HG02623 (cell line): ENCODE data around the gene HVCN1.
"Not testable (repeated sequence)": the region's sequence is repeated elsewhere in the genome, so short reads cannot be mapped to it uniquely, and the experiment has no call there.

Source experiments
- ATAC-seq: cut with Tn5 transposase; IDR thresholded peaks from one replicate; pipeline ENCODE4 v1.9.1; 2021; ENCODE audit warnings: moderate library complexity; ENCODE audit not compliant: unreplicated experiment

HVCN1 gene

DNA sequence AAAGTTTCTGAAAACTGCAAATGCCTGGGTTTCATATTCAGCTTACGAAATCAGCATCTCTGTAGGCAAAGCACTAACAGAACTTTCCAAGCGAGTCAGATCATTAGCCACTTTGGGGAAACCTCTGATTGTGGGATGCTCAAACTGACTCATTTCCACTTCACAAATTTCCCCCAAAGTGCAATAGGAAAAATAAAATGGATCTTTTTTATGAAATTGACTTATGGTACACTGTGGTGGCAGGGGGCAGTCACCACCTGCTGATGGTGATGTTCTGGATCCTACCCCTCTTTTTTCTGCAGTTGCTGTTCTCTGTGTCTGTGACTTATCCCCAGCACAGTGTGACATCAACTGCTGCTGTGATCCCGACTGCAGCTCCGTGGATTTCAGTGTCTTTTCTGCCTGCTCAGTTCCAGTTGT, 69.4 kb downstream of the HVCN1 start:
- ATAC-seq: peak; percentile 49

DNA sequence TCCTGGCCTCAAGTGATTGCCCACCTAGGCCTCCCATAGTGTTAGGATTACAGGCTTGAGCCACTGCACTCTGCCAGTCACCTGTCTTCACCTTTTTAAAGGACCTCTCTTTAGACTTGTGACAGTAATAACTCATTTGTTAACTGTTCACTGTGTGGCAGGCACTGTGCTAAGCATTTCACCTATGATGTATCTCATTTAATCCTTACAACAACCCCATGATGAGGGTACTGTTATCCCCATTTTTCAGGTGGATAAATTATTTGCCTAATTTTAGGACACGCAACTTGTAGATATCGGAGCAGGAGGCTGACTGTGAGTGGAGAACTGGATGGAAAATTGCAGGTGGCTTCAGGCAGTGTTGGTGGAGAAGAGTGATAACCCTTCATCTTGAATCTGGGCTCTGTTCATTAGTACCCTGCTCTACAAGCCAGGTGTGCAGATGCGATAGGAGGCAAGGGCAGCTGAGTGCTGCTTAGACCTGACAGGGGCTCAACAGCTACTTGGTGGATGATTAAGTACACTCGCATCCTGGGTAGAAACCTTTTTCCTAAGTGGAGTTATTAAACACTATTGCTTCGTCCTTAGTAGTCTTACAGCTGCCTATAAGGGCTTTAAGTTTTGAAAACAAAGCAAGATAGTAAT, 72.3 kb downstream of the HVCN1 start:
- ATAC-seq: no peak

DNA sequence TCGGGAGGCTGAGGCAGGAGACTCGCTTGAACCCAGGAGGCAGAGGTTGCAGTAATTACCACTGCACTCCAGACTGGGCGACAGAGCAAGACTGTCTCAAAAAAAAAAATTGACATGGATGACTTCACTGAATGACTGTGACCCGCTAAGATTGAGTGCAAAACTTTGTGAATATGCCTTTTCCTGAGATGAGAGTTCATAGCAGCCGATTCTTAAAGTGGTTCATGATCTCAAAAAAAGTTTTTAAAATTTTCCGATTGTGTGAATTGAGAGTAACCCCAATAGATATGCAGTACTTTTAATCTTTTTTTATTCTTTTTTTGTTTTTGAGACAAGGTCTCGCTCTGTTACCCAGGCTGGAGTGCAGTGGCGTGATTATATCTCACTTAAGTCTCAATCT, 73.7 kb downstream of the HVCN1 start:
- no peak for ATAC-seq

DNA sequence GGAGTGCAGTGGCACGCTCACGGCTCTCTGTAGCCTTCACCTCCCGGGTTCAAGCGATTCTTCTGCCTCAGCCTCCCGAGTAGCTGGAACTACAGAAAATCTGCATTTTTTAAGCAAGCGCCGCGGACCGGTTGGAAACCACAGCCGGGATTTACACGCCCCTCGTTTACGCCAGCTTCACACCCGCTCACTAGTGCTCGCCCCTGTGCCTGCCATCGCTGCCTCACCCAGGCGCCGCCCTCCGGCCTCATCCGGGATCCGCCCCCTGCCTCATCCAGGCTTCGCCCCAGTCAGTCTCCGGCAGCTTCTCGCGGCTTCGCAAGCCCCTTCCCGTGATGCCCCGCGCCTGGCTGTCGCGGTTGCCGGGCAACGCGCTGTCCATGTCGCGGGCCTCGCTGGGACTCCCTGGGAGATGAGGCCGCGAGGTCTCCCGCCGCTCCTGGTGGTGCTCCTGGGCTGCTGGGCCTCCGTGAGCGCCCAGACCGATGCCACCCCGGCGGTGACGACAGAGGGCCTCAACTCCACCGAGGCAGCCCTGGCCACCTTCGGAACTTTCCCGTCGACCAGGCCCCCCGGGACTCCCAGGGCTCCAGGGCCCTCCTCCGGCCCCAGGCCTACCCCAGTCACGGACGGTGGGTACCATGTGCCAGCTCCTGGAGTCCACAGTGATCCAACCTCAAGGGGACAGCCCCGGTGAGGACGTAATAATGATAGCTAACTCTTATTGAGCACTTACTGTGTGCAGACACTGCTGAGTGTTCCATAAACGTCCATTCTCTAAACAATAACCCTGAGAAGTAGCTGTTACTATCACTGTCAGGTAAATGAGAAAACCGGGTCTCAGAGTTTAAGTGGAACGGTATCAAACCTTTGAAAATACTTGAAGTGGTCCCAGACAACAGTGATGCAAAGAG, 74.9 kb downstream of the HVCN1 start, which contains the start of gene TCTN1:
Gene TCTN1 (plus strand): TSS at position 359 of the 914 bp plus-strand sequence. CDS start 54 bp downstream, at position 413.
- ATAC-seq: peak; percentile 82

DNA sequence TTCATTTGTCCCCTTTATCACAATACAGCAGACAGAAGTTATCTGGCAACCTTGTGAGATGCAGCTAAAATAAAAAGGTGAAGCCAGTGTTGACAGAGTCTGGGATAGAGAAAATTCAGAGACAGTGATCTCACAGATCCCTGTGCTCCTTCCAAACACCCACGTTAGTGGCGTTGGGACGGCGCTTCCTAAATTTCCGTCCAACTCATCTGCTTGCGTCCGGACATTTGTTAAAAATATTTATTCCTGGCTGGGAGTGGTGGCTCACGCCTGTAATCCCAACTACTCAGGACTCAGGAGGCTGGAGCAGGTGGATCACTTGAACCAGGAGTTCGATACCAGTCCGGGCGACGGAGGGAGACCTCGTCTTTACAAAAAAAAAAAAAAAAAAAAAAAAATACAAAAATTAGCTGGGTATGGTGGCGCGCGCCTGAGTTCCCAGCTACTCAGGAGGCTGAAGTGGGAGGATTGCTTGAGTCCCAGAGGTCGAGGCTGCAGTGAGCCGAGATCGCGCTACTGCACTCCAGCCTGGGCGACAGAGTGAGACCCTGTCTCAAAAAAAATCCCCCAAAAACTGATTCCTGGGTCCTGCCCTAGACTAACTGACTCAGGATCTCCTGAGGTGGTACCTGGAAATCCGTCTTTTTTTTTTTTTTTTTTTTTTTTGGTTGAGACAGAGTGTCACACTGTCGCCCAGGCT, 75.7 kb downstream of the HVCN1 start:
- no peak for ATAC-seq

DNA sequence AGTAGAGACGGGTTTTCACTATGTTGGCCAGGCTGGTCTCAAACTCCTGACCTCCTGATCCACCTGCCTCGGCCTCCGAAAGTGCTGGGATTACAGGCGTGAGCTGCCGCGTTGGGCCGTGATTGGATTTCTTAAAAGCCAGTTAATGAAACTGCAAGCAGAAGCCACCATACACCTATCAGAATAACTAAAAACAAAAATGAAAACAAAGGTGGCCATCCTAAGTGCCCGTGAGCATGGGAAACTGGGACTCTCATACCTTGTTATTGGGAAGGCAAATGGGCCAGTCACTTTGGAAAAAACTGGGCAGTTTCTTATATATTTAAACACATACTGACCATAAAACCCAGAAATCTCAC, 82.7 kb downstream of the HVCN1 start:
- ATAC-seq: no peak

DNA sequence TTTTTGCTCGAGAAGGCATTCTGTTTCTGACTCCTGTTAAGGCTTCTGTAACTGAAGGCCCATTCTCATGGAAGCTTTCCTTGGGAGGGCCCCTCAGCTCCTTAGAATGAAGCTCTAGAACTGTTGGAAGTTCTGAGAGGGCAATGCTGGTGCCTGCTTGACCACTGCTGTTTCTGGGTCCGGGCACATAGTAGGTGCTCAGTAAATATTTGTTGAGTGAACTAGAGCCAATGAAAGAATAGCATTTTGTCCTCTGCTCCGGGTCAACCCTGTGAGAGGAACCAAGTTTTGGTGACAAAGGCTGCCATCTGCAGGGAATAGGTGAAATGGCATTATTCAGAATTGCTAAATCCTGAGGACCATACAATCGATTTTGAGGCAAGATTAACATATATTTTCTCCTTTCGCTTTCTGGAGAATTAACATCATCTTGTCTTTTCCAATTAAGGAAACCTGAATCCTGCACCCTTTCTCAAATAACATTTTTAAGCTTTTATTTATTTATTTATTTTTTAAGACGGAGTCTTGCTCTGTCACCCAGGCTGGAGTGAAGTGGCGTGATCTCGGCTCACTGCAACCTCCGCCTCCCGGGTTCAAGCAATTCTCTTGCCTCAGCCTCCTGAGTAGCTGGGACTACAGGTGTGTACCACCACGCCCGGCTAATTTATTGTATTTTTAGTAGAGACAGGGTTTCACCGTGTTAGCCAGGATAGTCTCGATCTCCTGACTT, 86.7 kb downstream of the HVCN1 start:
- not testable (repeated sequence) for ATAC-seq

DNA sequence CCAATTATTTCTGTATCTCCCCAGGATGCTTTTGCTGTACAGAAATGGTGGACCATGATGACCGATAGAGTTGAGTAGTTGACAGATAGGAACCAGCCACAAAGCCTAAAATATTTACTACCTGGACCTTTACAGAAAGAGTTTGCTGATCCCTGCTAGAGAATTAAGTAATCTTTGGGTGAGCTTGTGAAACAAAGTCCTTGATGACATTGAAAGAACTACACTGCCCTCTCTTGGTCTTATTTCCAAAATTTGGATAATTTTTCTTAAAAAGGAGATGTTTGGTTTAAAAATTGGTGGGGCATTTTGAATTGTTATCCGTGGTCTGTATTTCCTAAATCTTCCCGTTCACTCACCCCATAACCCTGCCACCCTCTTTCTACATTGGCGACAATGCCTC, 88.7 kb downstream of the HVCN1 start:
- ATAC-seq: no peak

DNA sequence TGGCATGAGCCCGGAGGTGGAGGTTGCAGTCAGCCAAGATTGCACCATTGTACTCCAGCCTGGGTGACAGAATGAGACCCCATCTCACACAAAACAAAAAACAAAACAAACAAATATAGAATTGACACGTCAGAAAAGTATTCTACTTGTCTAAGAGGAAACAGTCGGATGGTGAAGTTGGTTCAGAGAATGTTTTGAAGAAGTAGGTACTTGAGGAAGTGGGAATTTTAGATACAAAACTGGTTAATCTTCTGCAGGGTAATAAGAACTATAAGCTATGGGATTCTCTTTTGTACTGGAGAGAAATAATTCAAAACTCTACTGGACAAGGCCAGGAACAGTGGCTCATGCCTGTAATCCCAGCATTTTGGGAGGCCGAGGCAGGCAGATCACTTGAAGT, 89.6 kb downstream of the HVCN1 start:
- ATAC-seq: no peak
